ENCODE measurements around the gene MYD88. TPM values are rescaled to one million over a fixed set of nuclear protein-coding genes. Genes with fewer than 3 reads are reported as not detected.

Gene MYD88
- total and polyA plus RNA-seq, 9 of the 15 experiments (the other 6 are each of a cell fraction or from before 2014, with no cell fraction given), result 3.2 to 47.3 (median 27.6) TPM

- no peak for TF ChIP-seq ATF1 (CRISPR knock-in tag; IDR thresholded peaks at IDR 0.05)
- no peak for TF ChIP-seq ATF1 (tag; IDR thresholded peaks at IDR 0.05)
- TF ChIP-seq PATZ1 (CRISPR knock-in tag; IDR thresholded peaks at IDR 0.05; ENCODE audit: borderline replicate concordance), result 0 out of 2 replicates have a peak, but pooled peaks have one; percentile 31
- no peak for TF ChIP-seq BACH1 (tag; IDR thresholded peaks at IDR 0.05)
- no peak for TF ChIP-seq ZEB2 (IDR thresholded peaks at IDR 0.05)
- peak; percentile 81 for TF ChIP-seq REST (IDR thresholded peaks at IDR 0.05; ENCODE audit: borderline replicate concordance)
- peak; percentile 66; the same call in 1 of the 2 replicates for TF ChIP-seq REST (CRISPR knock-in tag; IDR thresholded peaks at IDR 0.05; ENCODE audit: low read depth)
- TF ChIP-seq, protein P1, sequence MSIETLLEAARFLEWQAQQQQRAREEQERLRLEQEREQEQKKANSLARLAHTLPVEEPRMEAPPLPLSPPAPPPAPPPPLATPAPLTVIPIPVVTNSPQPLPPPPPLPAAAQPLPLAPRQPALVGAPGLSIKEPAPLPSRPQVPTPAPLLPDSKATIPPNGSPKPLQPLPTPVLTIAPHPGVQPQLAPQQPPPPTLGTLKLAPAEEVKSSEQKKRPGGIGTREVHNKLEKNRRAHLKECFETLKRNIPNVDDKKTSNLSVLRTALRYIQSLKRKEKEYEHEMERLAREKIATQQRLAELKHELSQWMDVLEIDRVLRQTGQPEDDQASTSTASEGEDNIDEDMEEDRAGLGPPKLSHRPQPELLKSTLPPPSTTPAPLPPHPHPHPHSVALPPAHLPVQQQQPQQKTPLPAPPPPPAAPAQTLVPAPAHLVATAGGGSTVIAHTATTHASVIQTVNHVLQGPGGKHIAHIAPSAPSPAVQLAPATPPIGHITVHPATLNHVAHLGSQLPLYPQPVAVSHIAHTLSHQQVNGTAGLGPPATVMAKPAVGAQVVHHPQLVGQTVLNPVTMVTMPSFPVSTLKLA (conservative IDR thresholded peaks at IDR 0.05), result peak in 1 of 2 experiments; percentile 82; a peak in 3 of 4 replicates
- no peak for TF ChIP-seq SPI1 (IDR thresholded peaks at IDR 0.05; ENCODE audit: borderline replicate concordance, low read depth, low read length)
- TF ChIP-seq MXI1 (IDR thresholded peaks at IDR 0.05; ENCODE audit: low read depth, low read length), result no peak
- TF ChIP-seq ZNF668 (CRISPR knock-in tag; IDR thresholded peaks at IDR 0.05), result no peak
- TF ChIP-seq CCAR2 (IDR thresholded peaks at IDR 0.05; ENCODE audit: low read depth, low read length), result no peak
- TF ChIP-seq SP2 (IDR thresholded peaks at IDR 0.05; ENCODE audit: extremely low read depth, low read depth, low read length, poor library complexity, severe bottlenecking), result no peak
- no peak for TF ChIP-seq PYGO2 (tag; IDR thresholded peaks at IDR 0.05)
- no peak for TF ChIP-seq HOMEZ (CRISPR knock-in tag; IDR thresholded peaks at IDR 0.05)
These were observed 20.6 kb upstream of the MYD88 start (continued) for GRCh38 chr3:38117748-38118420.
